PFSK-1 (cell line): Measurements from ENCODE around the gene WNT5A.

Experiments
- TAF1 ChIP-seq: IDR thresholded peaks from 2 replicates; pipeline ENCODE4 v1.6.1; 2012; ENCODE audit warnings: low read length, control low read depth, borderline replicate concordance; ENCODE audit not compliant: insufficient read depth
- TF ChIP-seq, protein P1 (sequence below), 2 experiments: IDR thresholded peaks; 2 replicates each; pipeline versions ENCODE4 v1.6.1 to v1.8.0; 2011 to 2012; ENCODE audit warnings: low read depth in 2 of 2, low read length in 2 of 2, control low read depth in 1 of 2, inconsistent platforms in 1 of 2, mild to moderate bottlenecking in 1 of 2, moderate library complexity in 1 of 2; ENCODE audit not compliant: insufficient read depth in 1 of 2

DNA sequence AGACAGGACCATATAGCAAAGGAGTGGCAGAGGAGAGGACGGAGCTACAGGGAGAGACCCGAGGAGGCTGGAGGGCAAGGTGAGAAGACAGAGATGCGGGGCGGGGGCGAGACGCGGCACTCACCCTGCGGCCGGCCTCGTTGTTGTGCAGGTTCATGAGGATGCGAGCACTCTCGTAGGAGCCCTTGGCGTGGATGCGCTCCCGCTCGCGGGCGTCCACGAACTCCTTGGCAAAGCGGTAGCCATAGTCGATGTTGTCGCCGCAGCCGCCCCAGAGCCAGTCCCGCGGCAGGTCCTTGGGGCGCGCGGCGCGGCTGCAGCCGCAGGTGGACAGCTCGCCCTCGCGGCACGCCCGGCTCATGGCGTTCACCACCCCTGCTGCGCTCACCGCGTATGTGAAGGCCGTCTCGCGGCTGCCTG, 12.9 kb downstream of the WNT5A start:
- no peak for TF ChIP-seq TAF1
- TF ChIP-seq, protein P1, sequence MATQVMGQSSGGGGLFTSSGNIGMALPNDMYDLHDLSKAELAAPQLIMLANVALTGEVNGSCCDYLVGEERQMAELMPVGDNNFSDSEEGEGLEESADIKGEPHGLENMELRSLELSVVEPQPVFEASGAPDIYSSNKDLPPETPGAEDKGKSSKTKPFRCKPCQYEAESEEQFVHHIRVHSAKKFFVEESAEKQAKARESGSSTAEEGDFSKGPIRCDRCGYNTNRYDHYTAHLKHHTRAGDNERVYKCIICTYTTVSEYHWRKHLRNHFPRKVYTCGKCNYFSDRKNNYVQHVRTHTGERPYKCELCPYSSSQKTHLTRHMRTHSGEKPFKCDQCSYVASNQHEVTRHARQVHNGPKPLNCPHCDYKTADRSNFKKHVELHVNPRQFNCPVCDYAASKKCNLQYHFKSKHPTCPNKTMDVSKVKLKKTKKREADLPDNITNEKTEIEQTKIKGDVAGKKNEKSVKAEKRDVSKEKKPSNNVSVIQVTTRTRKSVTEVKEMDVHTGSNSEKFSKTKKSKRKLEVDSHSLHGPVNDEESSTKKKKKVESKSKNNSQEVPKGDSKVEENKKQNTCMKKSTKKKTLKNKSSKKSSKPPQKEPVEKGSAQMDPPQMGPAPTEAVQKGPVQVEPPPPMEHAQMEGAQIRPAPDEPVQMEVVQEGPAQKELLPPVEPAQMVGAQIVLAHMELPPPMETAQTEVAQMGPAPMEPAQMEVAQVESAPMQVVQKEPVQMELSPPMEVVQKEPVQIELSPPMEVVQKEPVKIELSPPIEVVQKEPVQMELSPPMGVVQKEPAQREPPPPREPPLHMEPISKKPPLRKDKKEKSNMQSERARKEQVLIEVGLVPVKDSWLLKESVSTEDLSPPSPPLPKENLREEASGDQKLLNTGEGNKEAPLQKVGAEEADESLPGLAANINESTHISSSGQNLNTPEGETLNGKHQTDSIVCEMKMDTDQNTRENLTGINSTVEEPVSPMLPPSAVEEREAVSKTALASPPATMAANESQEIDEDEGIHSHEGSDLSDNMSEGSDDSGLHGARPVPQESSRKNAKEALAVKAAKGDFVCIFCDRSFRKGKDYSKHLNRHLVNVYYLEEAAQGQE (IDR thresholded peaks at IDR 0.05; ENCODE audit: insufficient read depth in 1 of 2, low read depth in 2 of 2, low read length in 2 of 2): no peak
